ENCODE measurements around the gene TSEN15. TPM values are rescaled to one million over a fixed set of nuclear protein-coding genes. Genes with fewer than 3 reads are reported as not detected.

The TSEN15 gene
- total and polyA plus RNA-seq, 2 of the 8 experiments (the other 6 are each of a cell fraction or from before 2014, with no cell fraction given) = 23.4 to 31.4 TPM

GRCh38 chr1:184039126-184039525, 12.4 kb upstream of the TSEN15 start:
- Histone ChIP-seq H4K8ac (ENCODE audit: extremely low read depth, insufficient read depth, low read length) (no peak overlapping the region), H2AK5ac (ENCODE audit: low read depth, low read length) (no peak overlapping the region), H3K4me1 (replicated peaks in 1 of 4; ENCODE audit: control insufficient read depth in 3 of 4, insufficient read depth in 4 of 4, low read length in 3 of 4) (peaks cover 0 to 13% (median 4%) of the 10 kb centered on the region in 4 experiments; a peak in 6 of 7 replicates), H3K79me1 (ENCODE audit: low read depth, low read length) (no peaks in the 10 kb centered on the region), H2BK20ac (ENCODE audit: low read length) (no peak overlapping the region), H3K18ac (ENCODE audit: extremely low read depth, low read length) (no peak overlapping the region), H3K9me3 (ENCODE audit: insufficient read depth in 2 of 2, low read depth in 1 of 2, low read length in 1 of 2) (no peaks in the 10 kb centered on the region), H3K56ac (replicated peaks; ENCODE audit: insufficient read length, low read depth, low read length) (no peak overlapping the region), H2BK120ac (replicated peaks; ENCODE audit: low read depth, low read length) (no peak overlapping the region), H3K27me3 (replicated peaks in 1 of 4; ENCODE audit: control insufficient read depth in 3 of 4, extremely low read depth in 1 of 4, insufficient read depth in 3 of 4, low read length in 3 of 4) (peaks cover 11 to 49% (median 40%) of the 10 kb centered on the region in 4 experiments), H3K79me2 (ENCODE audit: control insufficient read depth in 1 of 2, insufficient read depth in 2 of 2, low read length in 2 of 2) (no peaks in the 10 kb centered on the region), H2BK12ac (ENCODE audit: low read depth, low read length) (no peak overlapping the region), H3K4me2 (ENCODE audit: insufficient read depth in 1 of 2, low read depth in 2 of 2, low read length in 2 of 2) (no peak overlapping the region), H4K5ac (ENCODE audit: insufficient read length, low read depth, low read length) (no peak overlapping the region), H3K9ac (replicated peaks in 1 of 4; ENCODE audit: extremely low read depth in 1 of 4, low read depth in 3 of 4, low read length in 3 of 4) (no peak overlapping the region), H2AFZ (ENCODE audit: low read length) (no peak overlapping the region), H3K14ac (ENCODE audit: insufficient read length) (no peak overlapping the region), H2BK5ac (ENCODE audit: low read depth, low read length) (no peak overlapping the region), H3K4ac (replicated peaks; ENCODE audit: insufficient read length, low read depth, low read length) (no peak overlapping the region), H4K91ac (replicated peaks; ENCODE audit: insufficient read length, low read length) (no peak overlapping the region), H2BK15ac (ENCODE audit: low read length) (no peak overlapping the region), H3K23me2 (ENCODE audit: low read depth, low read length) (peaks cover 14% of the 10 kb centered on the region; the same call in 1 of the 2 replicates), H3K36me3 (ENCODE audit: control insufficient read depth in 2 of 4, insufficient read depth in 4 of 4, low read length in 3 of 4) (no peaks in the 10 kb centered on the region), H3K27ac (ENCODE audit: low read depth, low read length) (no peak overlapping the region), H3K4me3 (ENCODE audit: extremely low read depth in 1 of 4, insufficient read depth in 2 of 4, low read depth in 3 of 4, low read length in 4 of 4) (no peak overlapping the region), H3K23ac (ENCODE audit: insufficient read length) (no peak overlapping the region), H4K20me1 (replicated peaks in 1 of 2; ENCODE audit: control insufficient read depth in 1 of 2, insufficient read depth in 2 of 2, low read length in 2 of 2) (peaks cover 0 to 2% of the 10 kb centered on the region in 2 experiments)
- ChIA-PET CTCF (ENCODE audit: partially characterized antibody) (interaction anchor here (0.9 kb wide), 1 partner anchor 354 kb away, joined by 3 read pairs; no protein-coding TSS in a partner anchor), POLR2A (ENCODE audit: partially characterized antibody) (interaction anchor here (5.0 kb wide), 1 partner anchor 12 kb away, joined by 50 read pairs; the partner anchor contains the start of gene TSEN15)
- no peak for DNase-seq (ENCODE audit: low read depth in 1 of 2, low spot score in 2 of 2)
- no peak for FAIRE-seq
- WGBS, 2 experiments (ENCODE audit: extremely low coverage in 1 of 2, insufficient coverage in 1 of 2, insufficient read length in 1 of 2, insufficient replicate concordance in 2 of 2, low coverage in 1 of 2, low lambda C conversion rate in 2 of 2, missing lambda C conversion rate in 1 of 2) = 92% methylated on average over 4 of the region's 4 CpGs; no CpG with 5 or more reads in 1 of the 2 experiments
- TF ChIP-seq, protein P1, sequence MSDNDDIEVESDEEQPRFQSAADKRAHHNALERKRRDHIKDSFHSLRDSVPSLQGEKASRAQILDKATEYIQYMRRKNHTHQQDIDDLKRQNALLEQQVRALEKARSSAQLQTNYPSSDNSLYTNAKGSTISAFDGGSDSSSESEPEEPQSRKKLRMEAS (IDR thresholded peaks at IDR 0.05) = no peak
- TF ChIP-seq RBBP5 (IDR thresholded peaks at IDR 0.05; ENCODE audit: borderline replicate concordance, low read depth, low read length) = no peak
- no peak for TF ChIP-seq FOSL1 (IDR thresholded peaks at IDR 0.05; ENCODE audit: insufficient read depth, low read depth, low read length)
- TF ChIP-seq RAD21 (IDR thresholded peaks at IDR 0.05 in 1 of 2, conservative IDR thresholded peaks at IDR 0.05 in 1 of 2; ENCODE audit: low read depth in 2 of 2, low read length in 2 of 2) = no peak

Data from H1 (cell line).